ENCODE data around the gene LAD1. TPM values are rescaled to one million over a fixed set of nuclear protein-coding genes. Genes with fewer than 3 reads are reported as not detected.

Gene LAD1
- total RNA-seq, 1 donor from 2014 or later: 0.43 TPM

DNA sequence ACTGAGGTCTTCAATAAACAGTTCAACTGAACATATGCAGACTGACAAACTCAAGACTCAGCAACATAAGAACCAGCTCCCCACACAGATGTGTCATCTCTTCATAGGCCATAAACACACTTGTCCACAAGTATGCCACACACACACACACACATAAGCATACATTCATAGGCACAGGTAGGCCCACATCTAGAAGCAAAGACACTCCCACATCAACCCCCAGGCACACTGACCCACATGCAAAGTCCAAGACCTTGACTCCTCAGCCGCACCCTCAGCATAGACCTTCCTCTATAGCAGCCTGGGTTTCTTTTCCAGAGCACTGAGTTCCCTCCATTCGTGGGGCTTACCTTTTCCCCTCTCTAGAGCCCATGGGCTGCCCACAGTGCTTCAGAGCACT lies 1.4 kb downstream of the LAD1 start:
- TF ChIP-seq, protein P1, sequence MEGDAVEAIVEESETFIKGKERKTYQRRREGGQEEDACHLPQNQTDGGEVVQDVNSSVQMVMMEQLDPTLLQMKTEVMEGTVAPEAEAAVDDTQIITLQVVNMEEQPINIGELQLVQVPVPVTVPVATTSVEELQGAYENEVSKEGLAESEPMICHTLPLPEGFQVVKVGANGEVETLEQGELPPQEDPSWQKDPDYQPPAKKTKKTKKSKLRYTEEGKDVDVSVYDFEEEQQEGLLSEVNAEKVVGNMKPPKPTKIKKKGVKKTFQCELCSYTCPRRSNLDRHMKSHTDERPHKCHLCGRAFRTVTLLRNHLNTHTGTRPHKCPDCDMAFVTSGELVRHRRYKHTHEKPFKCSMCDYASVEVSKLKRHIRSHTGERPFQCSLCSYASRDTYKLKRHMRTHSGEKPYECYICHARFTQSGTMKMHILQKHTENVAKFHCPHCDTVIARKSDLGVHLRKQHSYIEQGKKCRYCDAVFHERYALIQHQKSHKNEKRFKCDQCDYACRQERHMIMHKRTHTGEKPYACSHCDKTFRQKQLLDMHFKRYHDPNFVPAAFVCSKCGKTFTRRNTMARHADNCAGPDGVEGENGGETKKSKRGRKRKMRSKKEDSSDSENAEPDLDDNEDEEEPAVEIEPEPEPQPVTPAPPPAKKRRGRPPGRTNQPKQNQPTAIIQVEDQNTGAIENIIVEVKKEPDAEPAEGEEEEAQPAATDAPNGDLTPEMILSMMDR (IDR thresholded peaks at IDR 0.05): no peak
- H3K36me3 ChIP-seq: no peaks in the 10 kb centered on the region
- intact Hi-C loops (cut with DNase I): no loop called here
- H3K4me3 ChIP-seq: no peak overlapping the region
- no peaks in the 10 kb centered on the region for H3K9me3 ChIP-seq
- peaks cover 13% of the 10 kb centered on the region for H3K27me3 ChIP-seq
- H3K4me1 ChIP-seq: peaks cover 0 to 7% of the 10 kb centered on the region in 2 donors
- no peak for DNase-seq (ENCODE audit: low spot score in 2 of 2)
- H3K27ac ChIP-seq: no peak overlapping the region

DNA sequence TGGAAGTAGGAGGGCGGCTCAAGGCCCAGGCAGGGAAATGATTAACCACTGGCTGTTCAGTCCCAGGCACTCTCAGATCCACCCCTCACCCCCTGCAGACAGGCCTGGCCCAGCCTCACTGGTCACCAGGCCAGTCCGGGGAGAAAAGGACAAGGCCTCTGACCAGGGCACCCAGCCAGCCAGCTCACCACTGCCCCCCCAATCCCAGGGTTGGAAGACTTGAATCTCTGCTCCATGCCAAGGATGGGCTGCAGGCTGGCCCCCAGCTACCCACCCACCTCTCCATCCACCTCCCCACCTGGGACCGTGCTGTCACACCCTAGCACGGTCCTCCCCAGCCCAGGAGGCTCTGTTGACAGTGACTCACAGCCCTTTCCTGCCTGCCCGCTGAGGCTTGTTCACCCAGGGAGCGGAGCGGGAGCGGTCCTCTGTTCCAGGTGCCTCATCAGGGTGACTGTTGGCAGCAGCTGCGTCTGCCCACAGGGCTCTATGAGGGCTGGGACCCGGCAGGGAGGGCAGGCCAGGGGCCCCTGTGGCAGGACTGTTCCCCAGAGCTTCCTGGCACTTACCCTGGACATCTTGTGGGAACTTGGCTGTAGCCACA lies 2.2 kb downstream of the LAD1 start:
- TF ChIP-seq, protein P1 (IDR thresholded peaks at IDR 0.05): no peak
- peaks cover 13% of the 10 kb centered on the region for H3K27me3 ChIP-seq
- intact Hi-C loops (cut with DNase I): no loop called here
- H3K9me3 ChIP-seq: no peaks in the 10 kb centered on the region
- peaks cover 0 to 7% of the 10 kb centered on the region in 2 donors for H3K4me1 ChIP-seq
- no peak overlapping the region for H3K4me3 ChIP-seq
- no peak overlapping the region for H3K27ac ChIP-seq
- DNase-seq (ENCODE audit: low spot score in 2 of 2): no peak
- H3K36me3 ChIP-seq: no peaks in the 10 kb centered on the region

DNA sequence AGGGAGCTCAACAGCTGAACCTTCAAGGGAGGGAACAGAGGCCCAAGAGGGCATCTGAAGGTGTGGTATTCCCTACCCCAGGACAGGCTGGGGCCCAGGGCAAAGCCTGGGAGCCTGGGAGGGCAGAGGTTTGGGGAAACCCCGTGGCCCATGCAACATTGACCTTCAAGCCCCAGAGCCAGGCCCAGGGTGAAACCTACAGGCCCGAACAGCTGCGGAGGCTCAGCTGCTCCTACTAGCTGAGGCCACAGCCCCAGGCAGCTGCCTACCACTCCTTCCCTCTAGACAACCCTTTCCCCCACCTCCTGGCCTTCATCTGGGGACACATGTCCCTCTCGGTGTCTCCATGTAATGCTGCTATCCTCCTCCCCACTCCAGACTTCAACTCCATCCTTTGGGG lies 3.2 kb downstream of the LAD1 start:
- Histone ChIP-seq H3K9me3 (no peaks in the 10 kb centered on the region), H3K27me3 (peaks cover 13% of the 10 kb centered on the region), H3K4me3 (no peak overlapping the region), H3K4me1 (peaks cover 0 to 7% of the 10 kb centered on the region in 2 donors), H3K36me3 (no peaks in the 10 kb centered on the region), H3K27ac (no peak overlapping the region)
- TF ChIP-seq, protein P1 (IDR thresholded peaks at IDR 0.05): no peak
- intact Hi-C loops (cut with DNase I): no loop called here
- no peak for DNase-seq (ENCODE audit: low spot score in 2 of 2)

DNA sequence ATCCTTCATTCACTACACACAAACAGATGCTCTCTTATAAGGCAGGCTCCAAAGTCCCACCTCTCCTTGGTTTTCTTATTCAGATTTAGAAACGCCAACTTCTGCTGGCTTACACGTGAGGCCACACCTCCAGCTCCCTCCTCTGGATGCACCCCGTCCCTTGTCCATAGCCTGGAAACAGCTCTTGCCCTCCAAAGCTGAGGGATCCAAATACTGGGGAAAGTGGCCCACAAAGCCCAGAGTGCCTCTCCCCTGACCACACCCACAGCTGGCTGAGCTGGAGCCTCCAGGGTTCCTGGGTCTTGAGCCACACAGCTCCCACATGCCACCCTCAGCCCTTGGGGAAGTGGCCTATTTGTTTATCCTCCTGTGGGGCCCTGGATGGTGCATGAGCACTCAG lies 4.5 kb downstream of the LAD1 start:
- Histone ChIP-seq H3K36me3 (no peaks in the 10 kb centered on the region), H3K27ac (no peak overlapping the region), H3K9me3 (no peaks in the 10 kb centered on the region), H3K4me3 (no peak overlapping the region), H3K27me3 (peaks cover 10% of the 10 kb centered on the region), H3K4me1 (peaks cover 0 to 7% of the 10 kb centered on the region in 2 donors)
- intact Hi-C loops (cut with DNase I): no loop called here
- no peak for DNase-seq (ENCODE audit: low spot score in 2 of 2)
- TF ChIP-seq, protein P1 (IDR thresholded peaks at IDR 0.05): no peak

DNA sequence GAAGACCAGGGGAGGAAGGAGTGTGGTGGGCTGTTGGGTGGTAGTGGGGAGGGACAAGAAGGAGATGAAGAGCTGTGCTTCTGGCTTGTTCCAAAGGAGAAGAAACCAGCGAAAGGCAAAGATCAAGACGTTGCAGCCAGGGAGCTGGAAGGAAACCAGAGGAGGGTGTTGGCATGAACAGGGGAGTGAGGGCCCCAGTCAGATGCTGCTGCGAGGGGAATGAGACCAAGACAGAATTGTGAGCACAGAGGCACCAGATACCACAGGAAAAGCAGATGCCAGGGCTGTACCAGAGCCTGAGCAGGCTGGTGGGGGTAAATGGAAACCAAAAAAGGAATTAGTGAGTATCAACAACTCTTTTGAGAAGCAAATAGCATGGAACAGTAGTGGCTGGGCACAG lies 6.0 kb downstream of the LAD1 start:
- intact Hi-C loops (cut with DNase I): no loop called here
- DNase-seq (ENCODE audit: low spot score in 2 of 2): no peak
- H3K4me3 ChIP-seq: no peak overlapping the region
- H3K36me3 ChIP-seq: no peaks in the 10 kb centered on the region
- TF ChIP-seq, protein P1 (IDR thresholded peaks at IDR 0.05): no peak
- H3K4me1 ChIP-seq: no peaks in the 10 kb centered on the region
- H3K27ac ChIP-seq: no peak overlapping the region
- H3K27me3 ChIP-seq: no peaks in the 10 kb centered on the region
- H3K9me3 ChIP-seq: no peaks in the 10 kb centered on the region

Data from ascending aorta (tissue), 2 donors.